UCSD-AML1 (cell line): ENCODE results near the gene SLC2A8.

Experiments
- DNase-seq: peaks from one replicate; lab custom pipeline; 2025; ENCODE audit not compliant: unreplicated experiment; lab: John Stamatoyannopoulos, UW

Gene SLC2A8

DNA sequence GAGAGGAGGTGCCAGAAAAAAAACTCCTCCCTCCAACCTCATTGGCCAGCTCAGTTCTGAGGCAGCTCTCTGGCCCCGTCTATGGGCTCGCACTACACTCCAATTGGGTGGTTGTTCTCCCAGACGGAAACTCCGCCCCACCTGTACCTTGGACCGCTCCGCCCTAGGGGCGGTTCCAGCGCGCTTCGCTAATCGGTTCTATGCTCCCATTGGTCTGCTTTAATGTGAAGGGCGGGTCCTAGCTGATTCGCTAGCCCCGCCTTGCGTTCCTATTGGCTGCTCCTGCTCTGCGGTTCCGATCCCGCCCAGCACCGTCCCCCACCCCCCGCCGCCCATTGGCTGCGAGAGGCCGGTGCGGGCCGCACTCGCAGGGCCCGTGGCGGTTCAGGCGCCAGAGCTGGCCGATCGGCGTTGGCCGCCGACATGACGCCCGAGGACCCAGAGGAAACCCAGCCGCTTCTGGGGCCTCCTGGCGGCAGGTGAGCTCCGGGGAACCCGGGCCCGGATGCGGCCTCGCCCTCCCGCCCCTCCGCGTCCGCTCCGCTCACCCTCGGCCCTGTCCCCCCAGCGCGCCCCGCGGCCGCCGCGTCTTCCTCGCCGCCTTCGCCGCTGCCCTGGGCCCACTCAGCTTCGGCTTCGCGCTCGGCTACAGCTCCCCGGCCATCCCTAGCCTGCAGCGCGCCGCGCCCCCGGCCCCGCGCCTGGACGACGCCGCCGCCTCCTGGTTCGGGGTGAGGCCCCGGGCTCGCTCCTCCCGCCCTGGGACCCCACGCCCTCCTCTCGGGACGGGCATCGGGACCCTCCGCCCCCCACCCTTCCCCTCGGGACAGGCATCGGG lies at the start of gene SLC2A8:
TSS of gene SLC2A8 (plus strand) at position 362 of the 838 bp plus-strand sequence. CDS start at position 424, 62 bp downstream.
- DNase-seq, result peak; percentile 99

GRCh38 chr9:127347831-127348776 lies 48.9 kb upstream of the SLC2A8 start:
- DNase-seq, result no peak

- DNase-seq, result no peak
Observed at GRCh38 chr9:127349483-127350113, 47.4 kb upstream of the SLC2A8 start.

DNA sequence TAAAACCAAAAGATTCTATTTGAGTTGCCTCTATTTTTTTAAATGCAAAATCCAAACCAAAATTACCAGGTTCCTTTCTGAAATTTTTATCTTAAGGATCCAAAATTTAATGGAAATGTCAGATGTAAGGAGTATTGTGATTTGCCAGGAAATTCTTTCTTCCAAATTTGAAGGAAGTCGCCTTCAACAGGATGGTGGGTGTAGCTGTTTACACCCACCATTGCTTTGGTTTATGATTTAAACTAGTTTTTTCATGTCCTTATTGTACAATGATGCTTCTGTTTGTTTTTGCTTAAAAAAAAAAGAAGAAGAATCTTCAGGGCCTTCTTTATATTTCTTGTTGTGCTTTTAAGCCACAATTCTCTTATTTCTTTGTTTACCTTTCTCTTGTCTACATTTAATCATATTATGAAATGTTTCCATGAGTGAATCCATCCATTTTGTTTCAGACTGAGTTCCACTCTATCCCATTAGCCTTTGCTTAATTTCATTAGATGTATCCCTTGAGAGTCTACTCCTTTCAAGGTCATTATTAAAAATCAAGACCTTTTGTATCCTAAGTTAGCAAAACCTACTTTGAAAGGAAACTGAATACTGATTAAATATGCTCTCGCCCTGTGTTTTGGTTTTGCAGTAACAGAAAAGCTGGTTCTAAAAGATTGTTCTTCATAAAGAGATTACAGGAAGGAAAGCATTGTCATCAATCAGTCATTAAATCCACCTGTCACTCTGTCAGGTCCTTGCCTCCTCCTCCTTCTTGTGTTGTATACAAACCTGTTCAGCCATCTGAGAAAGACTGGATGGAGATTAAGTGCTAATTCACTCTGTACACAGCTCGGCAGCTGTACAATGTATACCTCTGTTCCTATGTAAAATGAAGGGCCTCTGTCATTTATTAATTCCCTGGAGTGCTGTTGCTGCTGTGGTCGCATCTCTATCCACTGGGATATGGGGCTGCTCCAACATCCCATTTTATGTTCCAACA lies 45.5 kb upstream of the SLC2A8 start:
- no peak for DNase-seq

DNA sequence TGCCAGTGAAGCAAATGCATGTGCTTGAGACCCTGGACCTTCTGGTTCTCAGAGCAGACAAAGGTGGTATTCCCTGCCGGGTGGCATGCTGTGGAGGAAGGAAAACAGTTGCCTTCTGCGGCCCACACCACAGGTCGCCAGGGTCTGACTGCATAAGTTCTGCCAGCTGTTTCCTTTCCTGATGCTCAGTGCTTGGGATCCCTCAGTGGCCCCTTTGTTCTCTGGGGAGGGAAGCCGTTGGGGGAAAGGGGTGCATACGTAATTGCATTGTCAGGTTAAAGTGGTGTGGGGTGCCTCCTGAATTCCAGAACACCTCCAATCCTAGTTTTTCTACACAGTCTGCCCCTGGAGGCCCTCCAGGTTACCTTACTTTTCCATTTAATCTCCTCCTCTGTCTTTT lies 43.1 kb upstream of the SLC2A8 start:
- peak; percentile 31 for DNase-seq

GRCh38 chr9:127356906-127357305 lies 40.1 kb upstream of the SLC2A8 start:
- no peak for DNase-seq

DNA sequence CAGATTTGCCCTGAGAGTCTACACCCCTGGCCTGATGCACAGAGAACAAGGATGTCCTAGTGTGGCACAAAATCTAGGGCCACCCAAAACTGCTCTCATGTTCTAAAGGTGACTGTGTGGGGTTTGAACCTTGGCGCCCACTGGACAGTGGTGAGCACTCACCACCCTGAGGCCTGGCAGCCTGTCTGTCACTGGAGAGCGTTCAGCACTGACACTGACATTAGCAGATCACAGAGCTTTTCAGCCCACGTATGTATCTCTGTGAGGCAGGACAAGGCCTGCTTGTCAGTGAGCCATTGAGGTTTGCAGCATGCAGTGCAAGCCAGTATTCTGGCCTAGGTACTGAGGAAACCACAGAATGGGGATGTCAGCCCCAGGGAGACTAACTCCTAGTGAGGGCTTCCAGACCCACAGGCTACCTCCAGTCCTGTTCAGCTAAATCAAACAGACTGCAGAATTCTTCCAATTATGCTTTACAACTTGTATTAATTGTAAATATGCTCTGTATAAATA lies 38.9 kb upstream of the SLC2A8 start:
- DNase-seq, result no peak

DNA sequence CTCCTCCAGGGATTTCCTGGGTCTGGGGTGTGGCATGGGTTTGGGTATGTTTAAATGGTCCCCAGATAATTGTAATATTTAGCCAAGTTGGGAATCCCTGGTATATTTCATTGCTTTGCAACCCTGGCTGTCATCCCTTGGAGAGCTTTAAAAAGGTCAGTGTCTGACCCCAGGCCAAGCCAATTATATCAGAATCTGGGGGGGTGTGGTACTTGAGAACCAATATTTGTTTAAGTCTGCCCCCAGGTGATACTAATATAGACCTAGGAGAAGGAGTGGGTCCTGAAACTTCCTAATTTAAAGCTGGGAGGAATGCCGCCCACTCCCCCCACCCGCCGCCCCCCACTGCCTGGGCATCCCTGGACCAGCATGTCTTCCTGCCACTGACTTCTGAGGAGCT lies 38.2 kb upstream of the SLC2A8 start:
- no peak for DNase-seq

DNA sequence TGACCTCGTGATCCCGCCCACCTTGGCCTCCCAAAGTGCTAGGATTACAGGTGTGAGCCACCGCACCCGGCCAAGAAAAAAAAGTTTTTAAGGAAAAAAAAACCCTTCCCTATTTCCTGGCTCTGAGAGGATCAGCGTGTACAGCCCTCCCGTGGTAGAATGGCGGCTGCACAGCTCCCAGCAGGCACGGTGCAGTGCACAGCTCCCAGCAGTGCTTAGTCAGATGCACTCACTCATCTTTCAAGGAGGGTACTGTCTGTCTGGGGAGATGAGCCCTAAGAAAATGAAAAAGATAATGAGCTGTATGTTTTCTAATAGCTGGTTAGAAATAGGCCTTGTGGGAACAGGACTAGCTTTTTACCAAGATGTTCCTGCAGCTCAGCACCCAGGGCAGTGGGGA lies 36.7 kb upstream of the SLC2A8 start:
- DNase-seq, result no peak

GRCh38 chr9:127360829-127361228 lies 36.1 kb upstream of the SLC2A8 start:
- peak; percentile 47 for DNase-seq

DNA sequence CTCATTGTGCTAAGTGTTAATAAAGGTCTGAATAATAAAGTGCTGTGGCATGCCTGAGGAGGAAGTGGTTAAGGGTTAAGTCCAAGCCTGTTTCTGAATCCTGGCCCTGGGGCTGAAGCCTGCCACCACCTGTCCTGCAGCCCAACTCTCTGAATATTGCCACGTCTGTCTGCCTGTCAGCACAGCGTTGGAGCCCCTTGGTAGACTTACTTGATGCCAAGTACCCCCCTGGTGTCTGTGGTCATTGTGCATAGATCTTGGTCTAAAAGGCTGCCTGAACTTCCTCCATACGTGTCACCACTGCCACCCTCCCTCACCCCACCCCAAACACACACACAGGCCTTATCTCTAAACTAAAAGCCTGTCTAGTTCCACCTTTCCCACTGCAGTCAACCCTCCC lies 35.4 kb upstream of the SLC2A8 start:
- DNase-seq, result peak; percentile 57

DNA sequence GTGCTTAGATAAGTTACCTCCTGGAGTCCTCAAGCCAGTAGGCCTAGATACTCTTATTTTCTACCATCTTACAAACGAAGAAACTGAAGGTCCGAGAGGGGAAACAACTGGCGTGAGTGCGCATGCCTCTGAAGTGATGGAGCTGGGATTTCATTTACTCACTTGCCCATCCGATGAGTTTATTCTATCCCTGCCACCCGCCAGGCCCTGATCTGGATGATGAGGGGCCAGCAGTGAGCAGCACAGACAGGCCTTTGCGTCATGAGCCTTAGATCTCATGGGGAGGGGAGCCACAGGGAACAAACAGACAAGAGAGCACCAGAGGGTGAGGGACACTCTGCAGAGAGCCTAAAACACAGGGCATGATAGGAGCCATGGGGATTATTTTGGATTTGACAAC lies 34.1 kb upstream of the SLC2A8 start:
- DNase-seq, result no peak

DNA sequence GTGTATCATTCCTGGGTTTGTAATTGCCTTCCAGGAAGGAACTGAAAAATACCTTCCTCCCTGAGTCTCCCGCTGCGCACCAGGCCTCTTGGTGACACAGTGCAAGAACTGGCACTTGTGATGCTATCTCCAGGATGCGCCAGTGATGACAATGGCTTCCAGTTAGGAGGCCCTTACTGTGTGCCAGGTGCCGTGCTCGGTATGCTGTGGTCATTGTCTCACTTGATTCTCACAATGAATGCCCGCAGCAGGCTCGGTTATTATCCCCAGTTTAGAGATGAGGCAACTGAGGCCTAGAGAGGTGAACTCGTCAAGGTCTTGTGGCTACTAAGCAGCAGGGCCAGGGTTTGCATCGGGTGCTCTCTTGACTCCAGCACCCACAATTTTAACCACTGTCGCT lies 31.5 kb upstream of the SLC2A8 start:
- DNase-seq, result no peak

DNA sequence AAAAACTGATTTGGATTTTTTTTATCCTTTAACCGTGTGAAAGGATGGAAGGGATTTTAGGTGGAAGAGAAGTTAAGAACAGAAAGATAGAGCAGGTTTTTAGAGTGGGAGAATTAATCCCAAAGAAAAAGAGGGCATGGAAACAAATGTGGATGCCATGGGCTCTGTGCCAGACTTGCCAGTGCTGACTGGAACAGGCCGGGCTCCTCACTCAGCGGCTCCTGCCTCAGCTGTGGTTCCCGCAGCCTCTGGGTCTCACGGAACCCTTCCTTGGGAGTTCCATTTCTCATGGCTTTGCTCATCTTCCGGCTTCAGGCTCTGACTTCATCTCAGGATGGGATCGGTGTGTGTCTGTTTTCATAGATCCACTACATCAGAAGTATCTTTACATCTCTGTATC lies 30.4 kb upstream of the SLC2A8 start:
- no peak for DNase-seq

DNA sequence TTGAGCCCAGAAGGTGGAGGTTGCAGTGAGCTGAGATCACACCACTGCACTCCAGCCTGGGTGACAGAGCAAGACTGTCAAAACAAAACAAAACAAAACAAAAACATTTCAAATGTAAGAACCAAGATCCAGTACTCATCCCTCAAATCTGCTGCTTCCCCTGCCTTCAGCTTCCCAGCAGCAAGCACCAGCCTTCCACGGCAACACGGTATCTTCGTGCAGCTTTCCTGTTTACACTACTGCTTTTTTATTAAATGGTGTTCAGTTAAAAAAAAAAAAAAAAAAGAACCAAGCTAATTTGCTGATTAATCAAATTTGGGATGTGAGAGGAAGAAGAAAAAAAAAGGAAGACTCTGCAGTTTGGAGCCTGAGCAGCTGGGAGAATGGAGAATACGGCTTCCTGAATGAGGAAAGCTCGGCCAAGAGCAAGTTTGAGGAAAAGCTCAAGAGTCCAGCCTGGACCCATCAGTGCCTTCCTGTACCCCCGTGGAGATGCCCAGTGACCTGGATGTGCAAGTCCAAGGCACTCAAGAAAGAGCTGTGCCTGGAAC lies 28.0 kb upstream of the SLC2A8 start:
- no peak for DNase-seq

DNA sequence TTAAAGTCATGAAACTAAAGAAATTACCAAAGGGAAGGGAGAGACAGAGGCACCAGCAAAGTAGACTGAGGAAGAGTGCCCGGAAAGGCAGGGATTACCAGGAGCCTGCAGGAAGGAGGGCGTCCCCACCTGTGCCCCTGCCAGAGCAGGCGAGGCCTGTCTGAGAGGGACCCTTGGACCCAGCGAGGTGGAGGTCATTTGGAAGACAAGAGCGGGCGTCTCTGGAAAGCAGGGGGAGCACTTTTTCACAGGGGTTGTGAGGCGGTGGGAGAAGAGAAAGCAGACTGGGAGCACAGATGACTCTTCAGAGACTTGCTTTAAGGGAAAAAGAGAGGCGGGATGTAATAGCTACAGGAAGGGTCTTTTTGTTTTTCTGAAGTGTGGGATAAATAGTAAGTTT lies 27.5 kb upstream of the SLC2A8 start:
- no peak for DNase-seq

DNA sequence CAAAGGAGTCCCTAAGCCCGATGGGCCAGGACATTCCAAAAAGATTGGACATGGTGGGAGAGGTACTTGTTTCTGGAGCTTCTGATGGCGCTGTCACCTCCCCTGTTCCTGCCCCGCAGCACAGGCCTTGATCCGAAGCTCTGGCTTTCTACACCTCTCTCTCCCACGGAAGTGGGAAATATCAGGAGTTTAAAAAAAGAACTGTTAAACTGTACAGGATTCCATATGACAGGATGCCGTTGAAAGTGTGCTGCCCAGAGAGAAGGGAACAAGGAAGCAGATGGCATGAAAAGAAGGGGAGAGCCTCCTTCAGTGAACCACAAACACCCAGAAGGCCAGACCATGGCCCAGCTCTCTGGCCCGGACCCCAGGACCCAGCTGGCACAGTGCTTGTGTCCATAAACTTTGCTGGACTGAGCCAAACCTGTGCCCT lies 26.8 kb upstream of the SLC2A8 start:
- DNase-seq, result peak; percentile 69

DNA sequence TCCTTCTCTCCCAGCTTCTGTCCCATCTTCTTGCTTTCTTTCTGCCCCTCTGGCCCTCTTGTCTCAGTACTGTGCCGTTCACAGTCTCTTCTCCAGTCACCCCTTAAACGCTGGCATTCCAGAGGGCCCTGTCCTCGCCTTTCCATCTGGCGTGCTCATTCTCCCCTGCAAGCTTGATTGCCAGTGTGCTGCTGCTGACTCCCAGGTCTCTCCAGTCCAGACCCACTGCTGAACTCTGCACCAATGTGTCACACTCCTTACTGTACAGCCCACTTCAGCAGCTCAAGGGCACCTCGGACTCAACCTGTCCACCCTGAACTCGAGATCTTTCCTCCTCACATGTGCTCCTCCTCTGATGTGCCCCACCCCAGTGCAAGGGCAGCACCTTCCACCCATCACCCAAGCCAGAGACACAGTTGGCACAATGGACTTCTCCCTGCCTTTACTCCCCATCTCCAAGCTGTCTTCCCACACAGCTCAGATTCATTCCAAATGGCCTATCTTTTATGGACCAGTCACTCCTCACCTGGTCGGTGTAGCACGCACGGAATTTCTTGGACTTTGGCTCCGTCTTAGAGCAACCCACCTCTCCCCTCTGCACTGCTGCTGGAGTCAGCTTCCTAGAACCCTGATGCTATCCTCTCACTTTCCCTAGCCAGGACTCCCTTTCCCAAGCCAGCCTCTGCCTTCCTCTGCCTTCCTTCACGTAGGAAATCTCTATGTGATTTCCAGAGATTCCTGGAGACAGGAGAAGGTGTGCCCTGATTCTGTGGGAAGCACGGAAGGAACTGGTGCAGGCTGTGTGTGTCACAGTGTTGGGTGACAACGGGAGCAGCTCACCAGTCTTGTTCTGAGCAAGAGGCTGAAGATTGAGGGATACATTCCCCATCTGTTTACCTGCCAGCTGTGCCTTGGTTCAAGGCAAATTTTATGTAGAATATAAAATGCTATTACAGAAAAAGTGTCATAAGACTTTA lies 26.0 kb upstream of the SLC2A8 start:
- no peak for DNase-seq

DNA sequence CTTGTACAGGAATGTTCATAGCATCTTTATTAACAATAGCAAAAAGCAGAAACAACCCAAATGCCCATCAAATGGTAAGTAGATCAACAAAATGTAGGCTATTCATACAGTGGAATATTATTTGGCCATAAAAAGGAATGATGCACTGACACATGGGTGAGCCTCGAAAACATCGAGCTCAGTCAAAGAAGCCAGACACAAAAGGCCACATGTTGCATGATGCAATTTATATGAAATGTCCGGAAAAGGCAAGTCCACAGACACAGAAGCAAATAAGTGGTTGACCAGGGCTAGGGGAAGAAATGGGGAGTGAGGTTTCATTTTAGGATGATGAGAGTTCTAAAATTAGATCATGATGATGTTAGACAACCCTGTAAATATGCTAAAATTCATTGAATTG lies 16.5 kb upstream of the SLC2A8 start:
- DNase-seq, result no peak
